ENCODE results near the gene RPL39.

GRCh38 chrX:119775517-119776238 is 15.8 kb downstream of the RPL39 start:
- TF ChIP-seq CTCF (IDR thresholded peaks at IDR 0.05): no peak
- no peak for TF ChIP-seq POLR2A (IDR thresholded peaks at IDR 0.05)
- no peak for TF ChIP-seq POLR2AphosphoS5 (IDR thresholded peaks at IDR 0.05)
